ENCODE data around the gene CTNNAL1. TPM values are rescaled to one million over a fixed set of nuclear protein-coding genes. Genes with fewer than 3 reads are reported as not detected.

The CTNNAL1 gene
- total and polyA plus RNA-seq, 2 donors (not counting 1 experiment from before 2014, with no cell fraction given) = 0.04 to 1.5 TPM

- no peak overlapping the region for H3K4me3 Mint-ChIP-seq
- H3K27me3 ChIP-seq (replicated peaks in 1 of 4; ENCODE audit: control extremely low read depth in 1 of 4, control insufficient read depth in 3 of 4, insufficient read depth in 4 of 4, low read length in 3 of 4) = no peaks in the 10 kb centered on the region
Measured at GRCh38 chr9:109020581-109021511, 7.5 kb upstream of the CTNNAL1 start.

More at GRCh38 chr9:109020581-109021511, 7.5 kb upstream of the CTNNAL1 start:
- peaks cover 9 to 27% of the 10 kb centered on the region in 2 experiments for H3K36me3 ChIP-seq (replicated peaks in 1 of 2; ENCODE audit: control extremely low read depth in 1 of 2, control insufficient read depth in 1 of 2, extremely low read depth in 1 of 2, insufficient read depth in 2 of 2, low read length in 1 of 2)
- no peaks in the 10 kb centered on the region for H3K79me2 ChIP-seq (ENCODE audit: control insufficient read depth, insufficient read depth, low read length)
- intact Hi-C loops (cut with micrococcal nuclease) = no loop called here
- no CpG with 5 or more reads among the region's 6 CpGs for WGBS (ENCODE audit: insufficient coverage)
- H3K4me3 ChIP-seq (ENCODE audit: control extremely low read depth in 1 of 5, extremely low read depth in 1 of 5, insufficient read depth in 1 of 5, low read depth in 2 of 5, low read length in 4 of 5) = no peak overlapping the region
- H3K4me1 ChIP-seq (ENCODE audit: control insufficient read depth in 2 of 2, insufficient read depth in 2 of 2, low read length in 2 of 2) = peaks cover 0 to 4% of the 10 kb centered on the region in 2 donors
- Mint-ChIP-seq H3K4me1 (peaks cover 15% of the 10 kb centered on the region), H3K27me3 (no peaks in the 10 kb centered on the region), H3K27ac (no peak overlapping the region), H3K9me3 (ENCODE audit: insufficient read depth) (no peaks in the 10 kb centered on the region)
- POLR2A ChIA-PET = interaction anchor here (0.7 kb wide), 1 partner anchor 78 kb away, joined by 3 read pairs; no protein-coding TSS in a partner anchor
- H4K20me1 ChIP-seq (ENCODE audit: control insufficient read depth, insufficient read depth, low read length, poor library complexity, severe bottlenecking) = no peaks in the 10 kb centered on the region
- no peak for DNase-seq
- H2AFZ ChIP-seq (ENCODE audit: insufficient read depth, low read depth, low read length, poor library complexity, severe bottlenecking) = no peak overlapping the region
- H3K27ac ChIP-seq (ENCODE audit: low read length in 2 of 2) = no peak overlapping the region
- H3K9ac ChIP-seq (ENCODE audit: low read length) = no peak overlapping the region
- CTCF ChIA-PET = interaction anchor here (0.6 kb wide), 1 partner anchor 1741 kb away, joined by 3 read pairs; no protein-coding TSS in a partner anchor
- H3K4me2 ChIP-seq (replicated peaks; ENCODE audit: low read depth, low read length, poor library complexity, severe bottlenecking) = no peak overlapping the region
- ATAC-seq (ENCODE audit: low read depth) = no peak
- H3K9me3 ChIP-seq (ENCODE audit: control extremely low read depth in 1 of 3, control insufficient read depth in 2 of 3, insufficient read depth in 1 of 3, low read length in 2 of 3) = no peaks in the 10 kb centered on the region
- TF ChIP-seq CTCF (IDR thresholded peaks at IDR 0.05) = no peak
- TF ChIP-seq EZH2 (IDR thresholded peaks at IDR 0.05; ENCODE audit: borderline replicate concordance, insufficient read depth, low read depth, low read length, poor library complexity, severe bottlenecking) = no peak
